ENCODE data around the gene CCNC.
A peak's percentile ranks its signal among the peaks of the same experiment; 100 is the strongest.

CCNC gene

GRCh38 chr6:99568103-99568933 lies at the start of gene CCNC:
TSS of gene CCNC (minus strand) at chr6:99568660. CDS start at chr6:99568527, 133 bp downstream.
- DNase-seq = peak; percentile 13 to 90 (median 81)

DNA sequence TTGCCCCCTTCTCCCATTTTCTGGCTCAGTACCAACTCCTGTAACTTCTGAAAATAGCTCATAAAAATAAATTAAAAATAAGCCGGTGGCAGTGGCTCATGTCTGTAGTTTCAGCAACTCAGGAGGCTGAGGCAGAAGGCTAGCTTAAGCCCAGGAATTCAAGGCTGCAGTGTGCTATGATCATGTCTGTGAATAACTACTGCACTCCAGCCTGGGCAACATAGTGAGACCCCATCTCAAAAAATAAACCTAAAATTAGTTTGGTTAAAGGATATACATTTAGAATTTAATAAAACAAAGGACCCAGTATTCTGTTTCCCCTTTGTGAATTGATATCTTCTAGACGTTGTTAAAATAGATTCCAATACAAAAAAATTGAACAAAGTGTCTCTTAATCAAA lies 48.7 kb upstream of the CCNC start:
- no peak for DNase-seq

- DNase-seq = no peak
Measured at GRCh38 chr6:99614430-99615186, 46.1 kb upstream of the CCNC start.

GRCh38 chr6:99613705-99614429 lies 45.4 kb upstream of the CCNC start:
- no peak for DNase-seq

GRCh38 chr6:99613409-99613704 lies 44.9 kb upstream of the CCNC start:
- no peak for DNase-seq

DNA sequence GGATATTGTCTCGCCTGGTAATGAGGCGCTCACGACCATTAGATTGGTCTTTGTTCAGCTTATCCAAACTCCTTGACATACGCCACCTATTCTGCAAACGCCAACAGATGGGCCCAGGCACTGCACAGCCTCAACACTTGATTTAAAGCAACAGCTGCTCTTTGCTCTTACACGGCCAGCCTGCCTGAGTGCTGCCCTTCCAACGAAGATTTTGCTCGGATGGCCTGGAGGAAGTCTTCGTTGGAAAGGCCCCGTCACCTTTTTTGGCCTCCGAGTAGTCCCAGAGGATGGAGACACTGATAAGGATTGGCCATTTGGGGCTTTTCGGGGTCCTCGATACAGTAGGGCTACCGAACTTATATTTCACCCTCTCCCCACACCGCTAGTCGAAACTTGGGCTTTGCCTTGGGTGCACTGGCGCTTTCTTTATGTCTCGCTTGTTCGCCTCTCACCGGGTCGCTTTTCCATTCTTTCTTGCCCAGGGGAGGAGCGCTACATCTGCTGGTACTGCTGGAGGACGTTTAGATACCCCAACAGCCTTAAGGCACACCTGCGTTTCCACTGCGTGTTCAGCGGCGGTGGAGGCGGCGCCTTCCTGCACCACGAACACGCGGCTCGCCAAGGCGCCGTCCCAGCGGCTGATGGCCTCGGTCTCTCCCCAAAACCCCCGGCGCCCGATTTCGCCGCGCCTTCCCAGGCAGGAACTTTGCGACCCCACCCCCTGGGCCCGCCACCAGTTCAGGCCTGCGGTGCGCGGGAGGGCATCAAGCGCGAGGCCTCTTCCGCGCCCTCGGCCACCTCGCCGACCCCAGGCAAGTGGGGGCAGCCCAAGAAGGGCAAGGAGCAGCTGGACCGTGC lies 44.3 kb upstream of the CCNC start:
- no peak for DNase-seq

- no peak for DNase-seq
Measured at GRCh38 chr6:99611148-99611547, 42.7 kb upstream of the CCNC start.

DNA sequence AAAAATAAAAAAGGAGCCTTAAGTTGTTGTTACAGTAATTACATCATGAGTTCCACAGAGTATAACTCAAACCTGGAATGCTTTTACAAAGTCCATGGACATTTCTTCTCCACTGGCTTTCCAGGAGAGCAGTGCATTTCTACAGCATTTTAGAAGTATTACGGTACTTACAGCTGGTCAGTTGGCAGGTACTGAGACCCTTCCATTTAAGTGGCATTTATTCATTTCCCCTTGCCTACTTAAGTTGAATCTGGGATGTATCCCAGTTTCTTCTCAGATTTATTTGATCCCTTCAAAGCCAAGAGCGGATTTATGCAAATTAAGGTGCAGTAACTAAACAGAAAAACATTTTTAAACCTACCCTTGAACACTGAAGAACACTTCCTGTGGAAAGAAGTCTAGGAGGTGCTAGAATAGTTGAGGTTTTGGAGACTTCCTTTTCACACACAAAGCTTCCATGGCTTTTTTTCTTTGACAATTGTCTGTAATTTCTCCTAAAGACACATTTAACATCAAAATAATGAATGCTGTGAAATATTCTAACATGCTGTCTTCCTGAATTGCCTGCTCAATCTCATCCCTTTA lies 41.5 kb upstream of the CCNC start:
- no peak for DNase-seq

- DNase-seq = no peak
Measured at GRCh38 chr6:99608886-99609482, 40.5 kb upstream of the CCNC start.

DNA sequence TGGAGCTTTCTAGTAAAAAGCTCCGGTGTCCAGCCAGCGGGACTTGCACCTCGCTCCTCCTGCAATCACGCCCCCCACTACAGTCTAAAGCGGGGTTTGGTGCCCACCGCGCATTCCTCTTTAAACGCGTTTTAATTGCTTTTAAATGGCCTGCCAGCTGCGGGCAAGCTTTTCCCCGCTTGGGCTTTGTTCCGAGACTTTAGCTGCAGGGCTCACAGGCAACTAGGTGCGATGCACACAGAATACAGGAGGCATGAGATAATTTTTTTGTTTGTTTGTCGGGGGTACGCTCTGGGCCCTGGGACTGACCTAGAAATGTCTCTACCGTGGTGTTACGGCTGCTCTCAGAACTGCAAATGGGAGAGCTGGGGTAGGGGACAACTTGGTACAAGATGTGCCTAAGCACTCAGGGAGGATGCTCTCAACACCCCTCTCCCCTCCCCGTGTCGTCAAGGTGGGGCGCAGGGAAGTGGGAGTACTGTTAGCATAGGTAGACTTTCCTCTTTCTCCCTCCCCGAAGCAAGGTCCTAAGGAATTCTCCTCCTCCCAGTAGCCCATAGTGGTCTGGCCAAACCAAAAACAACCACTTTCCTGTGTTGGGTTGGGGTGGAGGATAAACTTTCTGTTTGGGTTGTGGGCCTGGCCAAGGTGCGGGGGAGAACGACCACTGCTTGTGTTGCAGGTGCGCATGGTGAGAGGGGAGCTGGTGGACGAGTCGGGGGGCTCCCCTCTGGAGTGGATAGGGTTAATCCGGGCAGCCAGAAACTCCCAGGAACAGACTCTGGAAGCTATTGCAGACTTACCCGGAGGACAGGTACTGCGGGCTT lies 39.8 kb upstream of the CCNC start:
- DNase-seq = no peak

GRCh38 chr6:99607416-99608036 lies 39.1 kb upstream of the CCNC start:
- no peak for DNase-seq

DNA sequence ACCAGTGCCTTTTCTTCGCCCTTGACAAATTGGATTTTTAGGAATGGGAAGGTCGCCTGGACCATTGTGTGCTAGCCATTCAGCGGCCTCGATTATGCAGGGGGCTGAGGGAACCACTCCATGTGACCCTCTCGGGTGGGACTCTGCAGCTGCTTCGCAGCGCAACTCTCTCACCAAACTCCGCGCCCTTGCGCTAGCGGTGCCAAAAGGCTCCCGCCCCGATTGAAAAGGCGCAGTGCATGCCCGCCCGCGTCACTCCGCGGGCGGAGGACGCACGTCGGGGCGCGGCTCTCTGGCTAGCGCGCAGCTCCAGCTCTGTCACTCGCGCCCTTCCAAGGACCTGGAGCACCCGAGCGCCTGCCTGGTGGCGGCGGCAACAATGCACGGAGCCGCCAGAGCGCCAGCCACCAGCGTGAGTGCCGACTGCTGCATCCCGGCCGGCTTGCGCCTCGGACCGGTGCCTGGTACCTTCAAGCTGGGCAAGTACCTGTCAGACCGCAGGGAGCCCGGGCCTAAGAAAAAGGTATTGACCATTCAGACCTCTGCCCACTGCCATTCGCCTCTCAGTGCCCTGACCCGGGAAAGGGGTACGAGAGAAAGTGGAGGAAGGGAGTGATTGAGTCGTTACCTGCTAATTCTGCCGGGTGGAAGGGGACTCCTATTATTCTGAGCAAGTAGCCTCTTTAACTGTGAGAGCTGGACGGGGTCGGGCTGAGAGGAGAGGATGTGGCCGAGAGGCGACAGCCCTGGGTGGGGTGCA lies 38.4 kb upstream of the CCNC start, which contains the start of gene PRDM13:
TSS of gene PRDM13 (plus strand) at position 178 of the 760 bp plus-strand sequence. CDS start at position 380, 202 bp downstream.
- DNase-seq = peak in 3 of 14 donors; percentile 27 to 50 (median 31)

GRCh38 chr6:99605911-99606655 lies 37.6 kb upstream of the CCNC start:
- no peak for DNase-seq

DNA sequence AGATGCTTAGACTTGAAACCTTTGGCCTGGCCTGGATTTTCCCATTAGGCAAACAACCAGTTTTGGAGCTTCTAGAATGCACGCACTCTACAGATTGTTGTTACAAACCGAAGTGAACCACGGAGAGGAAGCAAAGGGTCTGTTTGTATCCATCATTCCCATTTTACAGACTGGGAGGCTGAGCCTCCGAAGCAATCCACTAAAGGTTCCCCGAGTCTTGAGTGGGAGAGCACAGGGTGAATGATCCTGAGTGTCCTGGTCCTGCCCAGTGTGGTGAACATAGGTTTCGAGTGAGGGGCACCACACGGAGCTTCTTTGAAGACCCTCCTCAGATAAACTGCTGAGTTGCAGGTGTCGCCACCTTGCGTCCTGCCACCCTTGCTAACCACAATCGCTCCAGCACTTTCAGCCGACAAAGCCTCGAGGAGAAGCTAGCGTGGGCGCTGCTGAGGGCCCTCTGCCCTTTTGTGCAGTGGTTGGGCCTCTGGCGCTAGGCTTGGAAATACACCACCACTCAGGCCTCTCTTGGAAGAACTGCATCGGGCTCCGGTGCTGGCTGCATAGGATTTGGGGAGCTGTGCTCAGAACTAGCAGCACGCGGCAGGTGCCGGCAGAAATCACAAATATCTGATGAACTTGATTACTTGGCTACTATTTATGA lies 36.7 kb upstream of the CCNC start:
- no peak for DNase-seq

DNA sequence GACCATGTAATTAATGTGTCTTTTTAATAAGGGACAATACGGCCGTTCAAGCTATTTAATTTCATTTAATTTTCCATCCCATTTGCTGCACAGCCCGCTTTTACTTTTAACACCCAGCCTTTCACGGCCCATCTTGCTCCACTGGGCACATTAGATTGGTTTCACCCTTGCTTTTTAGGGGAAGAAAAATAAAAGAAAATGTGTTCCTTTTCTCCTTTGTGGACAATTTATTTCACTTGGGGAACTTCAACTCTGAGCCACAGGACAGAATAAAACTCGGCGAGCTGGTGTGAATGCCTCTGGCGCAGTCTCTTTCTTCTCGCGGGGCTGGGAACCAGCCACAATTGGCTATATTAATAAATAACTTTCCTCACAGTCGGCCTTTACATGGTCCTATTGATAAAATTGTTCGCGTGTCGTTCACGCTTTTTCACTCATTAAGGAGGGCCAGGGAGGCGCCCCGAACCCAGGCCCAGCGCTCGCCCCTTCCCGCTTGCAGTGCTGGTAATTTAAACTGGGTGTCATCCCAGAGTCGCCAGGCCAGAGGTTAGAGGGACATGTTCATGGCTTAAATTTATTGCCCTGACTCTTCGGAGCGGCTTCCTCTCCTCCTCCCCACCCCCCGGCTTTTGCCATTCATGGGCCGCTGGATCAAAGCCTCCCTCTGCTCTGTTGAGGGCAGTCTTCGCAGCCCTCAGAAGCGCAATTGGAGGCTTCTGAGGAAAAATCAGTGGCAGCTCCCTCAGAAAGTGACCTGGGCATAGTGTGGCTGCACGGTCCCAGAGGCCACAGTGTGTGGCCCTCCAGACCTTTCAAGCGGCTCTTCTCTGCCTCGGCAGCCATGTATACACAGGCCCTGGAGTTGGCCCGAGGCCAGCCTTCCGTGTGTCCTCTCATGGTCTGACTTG lies 36.0 kb upstream of the CCNC start:
- peak in 1 of 14 donors; percentile 24 for DNase-seq

DNA sequence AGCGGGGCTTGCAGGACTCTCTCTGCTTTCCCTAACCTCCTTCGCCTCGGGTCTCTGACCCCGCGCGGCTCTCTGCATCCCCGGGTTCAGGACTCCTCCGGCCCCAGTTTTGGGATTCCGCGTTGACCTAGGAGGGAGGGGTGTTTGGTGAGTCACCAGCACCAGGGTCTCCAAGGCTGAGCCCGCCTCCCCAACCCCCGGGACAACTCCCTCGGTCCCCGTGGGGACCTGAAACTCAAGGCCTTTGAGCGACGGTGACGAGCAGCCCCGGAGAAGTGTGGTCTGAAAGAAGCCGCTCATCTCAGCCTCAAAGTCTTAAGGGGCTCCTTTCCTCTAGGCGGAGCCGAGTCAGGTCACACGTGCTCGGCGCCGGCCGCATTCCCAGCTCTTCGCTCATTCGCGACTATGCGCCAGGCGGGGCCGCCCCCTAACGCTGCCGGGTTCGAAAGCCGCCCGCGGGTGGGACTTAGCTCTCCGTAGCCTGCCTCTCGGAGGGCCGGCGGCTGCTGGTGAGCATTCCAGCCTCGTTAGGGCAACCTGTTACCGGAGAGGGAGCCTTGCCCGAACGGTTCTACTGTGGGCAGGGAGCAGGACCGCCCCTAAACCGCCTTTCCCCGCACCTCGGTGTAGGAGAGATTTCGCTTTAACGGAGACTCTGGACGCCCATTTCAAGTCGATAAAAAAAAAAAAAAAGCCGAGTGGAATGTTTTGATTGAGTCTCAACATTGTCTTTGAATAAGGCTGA lies 35.1 kb upstream of the CCNC start:
- DNase-seq = peak in 6 of 14 donors; percentile 29 to 67 (median 42)
